HG02571 (cell line): ENCODE measurements around the gene SDK2.

Experiments
- ATAC-seq: cut with Tn5 transposase; IDR thresholded peaks from one replicate; pipeline ENCODE4 v1.9.1; 2021; ENCODE audit warnings: mild to moderate bottlenecking, moderate library complexity; ENCODE audit not compliant: unreplicated experiment

Gene SDK2

DNA sequence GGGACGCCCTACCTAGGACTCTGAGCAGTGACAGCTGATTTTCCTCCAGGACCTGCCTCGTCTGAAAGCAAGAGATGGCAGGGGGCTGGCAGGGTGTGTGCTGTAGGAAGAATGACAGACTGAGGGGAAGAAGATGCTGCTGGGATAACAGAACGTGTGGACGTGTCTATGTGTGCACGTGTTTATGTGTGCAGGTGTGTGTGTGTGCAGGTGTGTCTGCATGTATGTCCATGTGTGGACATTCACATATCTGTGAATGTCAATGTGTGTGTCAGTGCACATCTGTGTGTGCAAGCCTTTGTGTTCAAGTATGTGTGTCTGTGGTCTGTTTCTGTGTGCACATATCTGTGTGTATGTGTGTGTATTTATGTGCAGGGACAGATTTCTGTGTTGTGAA, 132.5 kb downstream of the SDK2 start:
- ATAC-seq: no peak

DNA sequence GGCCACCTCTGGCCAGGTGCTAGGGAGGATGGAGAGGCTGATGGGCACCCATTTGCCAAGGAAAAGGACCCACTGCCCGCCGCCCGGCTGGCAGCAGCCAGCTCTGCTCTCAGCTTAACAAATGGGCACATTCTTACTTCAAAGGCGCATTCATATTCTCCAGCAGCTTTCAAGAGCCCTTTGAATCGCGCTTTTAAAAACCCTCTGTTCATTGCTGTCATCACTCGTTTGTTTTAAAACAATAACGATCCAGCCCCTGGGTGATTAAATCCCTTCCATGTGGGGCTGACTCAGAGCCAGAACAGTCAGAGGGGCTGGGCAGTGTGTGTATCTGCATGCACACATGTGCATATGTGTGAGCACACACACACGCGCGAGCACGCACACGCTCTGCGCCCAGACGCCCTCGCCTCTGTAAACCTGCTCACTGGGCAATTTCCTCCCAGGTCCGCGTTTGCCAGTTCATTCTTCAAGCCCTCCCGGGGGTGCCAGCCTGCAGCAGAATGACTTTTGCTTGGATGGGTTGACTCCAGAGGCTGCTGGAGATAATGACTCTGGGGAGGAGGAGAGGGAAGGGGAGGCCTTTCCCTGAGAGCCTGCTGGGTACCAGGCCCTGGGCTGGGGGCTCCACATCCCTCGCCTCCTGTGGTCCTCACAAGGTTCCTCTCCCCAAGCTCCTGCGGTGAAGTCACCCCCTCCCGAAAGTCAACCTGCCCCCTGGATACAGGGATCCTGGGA, 133.1 kb downstream of the SDK2 start:
- ATAC-seq: no peak

GRCh38 chr17:73508931-73509605, 135.2 kb downstream of the SDK2 start:
- ATAC-seq: no peak

DNA sequence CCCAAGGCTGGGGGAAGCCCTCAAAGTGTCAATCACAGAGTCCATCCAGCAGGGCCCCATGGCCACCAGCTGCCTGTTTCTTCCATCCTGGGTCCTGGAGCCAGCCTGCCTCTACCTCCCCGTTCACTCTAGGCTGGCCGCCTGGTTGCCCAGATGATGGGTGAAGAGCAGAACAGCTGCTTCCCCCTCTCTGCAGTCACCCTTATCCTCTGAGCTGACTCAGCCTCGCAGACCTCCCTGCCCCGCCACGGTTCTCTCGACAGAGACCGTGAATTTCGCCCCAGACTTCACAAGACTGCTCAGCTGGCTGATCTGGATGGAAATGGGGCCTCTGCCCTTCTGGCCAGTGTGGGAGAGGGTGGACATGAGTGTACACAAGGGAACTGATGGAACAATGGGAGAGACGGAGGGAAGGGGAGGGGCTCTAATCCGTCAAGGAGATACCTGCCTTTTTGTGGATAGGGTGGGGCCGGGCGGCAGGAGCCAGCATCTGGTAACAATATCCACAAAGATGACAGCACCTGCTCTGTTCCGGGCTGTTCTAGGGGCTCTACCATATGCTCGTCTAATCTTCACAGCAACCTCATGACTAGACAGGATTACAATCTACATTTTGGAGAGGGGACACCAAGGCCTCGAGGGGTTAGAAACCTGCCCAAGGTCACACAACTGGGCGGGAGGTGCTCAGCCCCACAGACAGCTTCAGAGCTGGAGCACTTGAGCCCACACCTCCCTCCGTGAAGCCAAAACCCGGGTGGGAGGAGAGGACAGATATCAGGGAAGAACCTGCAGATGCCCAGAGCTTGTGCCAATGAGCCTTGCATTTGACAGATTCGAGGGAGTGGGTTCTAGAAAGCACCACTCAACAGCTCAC, 136.0 kb downstream of the SDK2 start:
- no peak for ATAC-seq

GRCh38 chr17:73506470-73507435, 137.5 kb downstream of the SDK2 start:
- no peak for ATAC-seq

GRCh38 chr17:73503560-73503959, 140.7 kb downstream of the SDK2 start:
- no peak for ATAC-seq

GRCh38 chr17:73500414-73500999, 143.7 kb downstream of the SDK2 start:
- no peak for ATAC-seq

DNA sequence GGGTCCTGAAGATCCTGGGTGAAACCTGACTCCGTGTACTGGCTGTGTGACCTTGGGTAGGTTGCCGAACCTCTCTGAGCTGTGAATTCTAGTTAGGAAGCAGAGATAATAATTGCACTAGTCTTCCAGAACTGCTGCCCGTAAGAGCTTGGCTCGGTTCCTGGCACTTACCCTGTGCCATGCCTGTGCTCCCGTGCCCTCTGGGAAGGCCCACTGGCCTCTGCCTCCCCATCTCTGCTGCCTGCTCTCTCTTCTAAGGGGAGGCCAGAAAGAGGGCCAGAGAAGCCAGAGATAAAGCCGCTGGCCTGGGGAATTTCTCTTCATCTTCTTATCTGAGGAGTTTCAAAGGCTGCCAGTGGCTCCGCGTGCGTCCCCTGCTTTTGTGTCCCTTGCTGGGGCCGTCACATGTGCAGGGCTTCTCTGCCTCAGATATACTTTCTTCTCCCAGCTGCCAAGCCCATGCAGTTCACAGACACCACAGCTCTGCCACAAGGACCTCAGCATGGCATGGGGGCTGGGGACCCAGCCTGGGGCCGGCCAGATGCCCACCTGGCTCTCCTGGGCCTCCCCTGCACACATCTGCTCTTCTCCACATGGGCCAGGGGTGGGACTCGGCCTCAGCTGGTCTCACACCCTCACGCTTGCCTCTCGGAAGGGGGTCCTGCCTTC, 145.2 kb downstream of the SDK2 start:
- no peak for ATAC-seq

DNA sequence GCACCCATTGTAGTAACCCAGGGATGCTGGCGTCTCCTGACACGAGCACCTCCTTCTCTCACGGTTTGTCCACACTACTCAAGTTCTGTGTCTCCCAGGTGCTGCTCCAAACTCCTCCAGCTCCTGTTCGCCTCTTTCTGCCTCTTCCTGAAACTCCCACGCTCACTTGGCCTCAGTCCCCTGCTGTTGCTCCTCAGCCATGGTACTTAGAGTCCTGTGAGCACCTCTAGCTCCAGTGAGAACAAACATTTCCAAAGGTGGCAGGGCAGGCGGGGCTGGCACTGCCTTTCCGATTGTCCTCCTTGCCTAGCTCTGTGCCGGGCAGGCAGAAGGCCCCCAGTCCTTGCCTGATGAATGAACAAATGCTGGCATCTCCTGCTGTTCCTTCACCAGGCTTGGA, 146.1 kb downstream of the SDK2 start:
- ATAC-seq: no peak

DNA sequence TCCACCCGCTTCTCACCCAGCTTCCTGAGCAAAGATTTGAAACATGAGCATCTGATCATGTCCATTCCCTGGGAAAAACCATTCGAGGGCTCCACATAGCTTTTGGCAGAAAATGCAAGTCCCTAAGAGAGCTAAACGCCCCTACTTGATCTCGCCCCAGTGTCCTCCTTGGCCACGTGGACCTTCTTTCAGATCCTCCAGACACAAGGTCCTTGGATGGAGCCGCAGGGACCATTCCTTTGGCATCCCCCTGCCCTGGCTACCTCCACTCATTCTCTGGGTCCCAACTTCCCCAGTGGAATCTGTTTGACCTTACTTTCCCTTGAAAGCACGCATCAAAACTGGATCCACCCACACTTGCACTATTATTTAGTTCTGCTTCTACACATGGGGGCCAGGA, 146.5 kb downstream of the SDK2 start:
- ATAC-seq: no peak

GRCh38 chr17:73496232-73496631, 148.0 kb downstream of the SDK2 start:
- no peak for ATAC-seq

DNA sequence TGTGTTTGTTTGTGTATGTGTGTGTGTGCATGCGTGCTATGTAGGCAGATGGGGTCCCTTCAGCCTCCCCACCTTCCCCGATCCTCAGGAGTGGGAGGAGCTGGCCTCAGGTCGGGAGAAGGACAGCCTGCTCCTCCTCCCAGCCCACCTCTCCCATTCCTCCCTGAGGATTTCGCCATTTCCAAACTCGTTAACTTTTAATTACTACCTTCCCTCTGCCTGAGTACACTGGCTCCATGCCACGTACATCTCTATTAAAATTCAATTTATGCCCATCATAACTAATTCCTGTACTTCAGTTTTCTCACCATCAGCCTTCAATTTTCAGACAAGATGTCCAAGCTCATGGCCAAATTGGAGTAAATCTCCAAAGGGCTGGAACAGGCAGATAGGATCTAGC, 148.6 kb downstream of the SDK2 start:
- ATAC-seq: no peak

GRCh38 chr17:73494950-73495349, 149.3 kb downstream of the SDK2 start:
- no peak for ATAC-seq

- ATAC-seq: no peak
Observed at GRCh38 chr17:73493956-73494926, 150.0 kb downstream of the SDK2 start.

DNA sequence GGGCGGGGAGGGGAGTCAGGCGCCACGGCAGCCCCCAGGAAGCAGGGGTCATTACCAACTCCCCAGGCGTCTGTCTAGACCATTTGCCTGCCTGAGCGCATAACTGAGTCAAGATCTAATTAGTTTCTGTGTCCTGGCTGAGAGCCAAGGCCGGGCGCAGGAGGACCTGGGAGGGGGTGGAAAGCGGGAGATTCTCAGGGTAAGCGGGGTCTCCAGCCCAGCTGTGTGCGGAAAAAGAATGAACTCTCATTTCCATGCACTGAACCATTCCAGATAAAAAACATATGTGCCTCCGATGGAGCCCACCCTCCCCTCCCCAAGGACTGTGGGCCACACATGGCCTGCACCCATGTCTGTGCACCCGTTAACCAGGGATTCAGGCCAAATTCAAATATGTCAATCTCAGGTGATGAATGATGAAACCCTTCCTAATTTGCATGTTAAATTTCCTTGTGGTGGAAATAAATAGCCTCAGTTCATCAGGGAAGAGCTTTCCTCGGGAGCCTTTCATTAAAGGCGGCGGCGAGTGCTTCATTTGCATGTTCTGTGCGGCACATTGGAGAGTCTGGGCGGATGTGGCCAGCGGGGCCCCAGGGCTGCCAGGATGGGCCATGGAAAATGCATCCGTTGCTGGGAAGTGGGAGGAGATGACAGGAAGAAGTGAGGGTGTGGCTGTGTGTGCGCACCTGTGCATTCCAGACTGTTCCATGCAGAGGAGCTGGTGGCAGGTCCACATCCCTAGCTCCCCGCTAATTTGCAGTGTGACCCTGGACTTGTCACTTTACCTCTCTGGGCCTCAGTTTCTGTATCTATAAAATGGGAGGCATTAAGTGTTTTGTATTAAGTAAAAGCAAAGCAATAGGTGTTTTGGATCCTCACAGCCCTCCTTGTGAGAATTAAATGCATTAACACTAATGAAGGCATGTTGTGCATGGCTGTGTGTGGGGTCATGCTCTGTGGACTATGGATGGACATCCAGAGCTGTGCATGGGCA, 151.1 kb downstream of the SDK2 start:
- ATAC-seq: no peak

DNA sequence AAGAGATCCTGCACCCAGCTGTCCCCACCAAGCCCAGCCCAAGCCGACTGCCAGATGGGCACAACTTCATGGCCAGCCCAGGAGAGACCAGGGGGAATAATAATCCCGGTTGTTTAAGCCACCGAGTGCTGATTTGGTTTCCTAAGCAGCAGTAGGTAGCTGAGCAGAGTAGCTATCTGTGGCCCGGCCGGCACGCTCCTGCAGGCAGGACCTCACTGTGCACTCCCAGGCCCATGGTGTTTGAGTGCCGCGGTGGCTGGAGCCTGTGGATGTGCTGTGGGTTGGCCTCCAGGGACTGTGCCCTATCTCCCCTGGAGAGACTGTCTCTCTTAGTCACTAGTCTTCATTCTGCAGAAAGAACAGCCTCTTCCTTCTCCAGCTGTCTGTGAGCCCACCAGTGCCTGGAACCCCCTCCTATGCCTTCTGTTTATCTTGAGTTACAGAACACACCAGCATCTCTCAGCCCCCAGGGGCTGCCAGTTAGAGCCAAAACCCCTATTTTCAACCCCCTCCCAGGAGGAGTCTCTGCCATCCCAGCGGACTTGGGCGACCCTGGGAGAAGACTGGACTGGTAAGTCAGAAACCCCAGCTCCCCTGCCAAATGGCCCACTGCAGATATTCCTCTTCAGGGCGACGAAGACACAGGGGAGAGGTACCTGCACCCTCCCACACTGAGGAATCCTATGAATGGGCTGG, 152.0 kb downstream of the SDK2 start:
- ATAC-seq: no peak

DNA sequence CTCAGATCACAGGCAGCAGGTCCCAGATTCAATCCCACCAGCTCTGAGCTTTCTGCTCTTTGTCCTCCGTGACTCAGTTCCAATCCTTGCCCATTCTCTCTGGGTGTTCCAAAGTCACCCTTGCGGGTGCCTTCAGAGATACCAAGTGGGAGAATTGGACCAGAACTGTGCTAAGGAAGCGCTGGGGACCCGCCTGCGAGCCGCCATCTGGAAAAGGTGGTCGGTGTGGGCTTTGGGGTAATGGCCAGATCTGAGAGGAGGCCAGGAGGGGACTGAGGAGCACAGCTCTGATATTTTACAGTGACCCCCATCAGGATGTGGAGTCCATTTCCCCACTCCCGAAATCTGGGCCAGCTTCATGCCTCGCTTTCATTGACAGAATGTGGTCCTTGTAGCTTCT, 152.6 kb downstream of the SDK2 start:
- no peak for ATAC-seq
